HG02678 (cell line): ENCODE measurements around the gene CHST11.
A peak's percentile ranks its signal among the peaks of the same experiment; 100 is the strongest.
"Not testable (repeated sequence)": the region's sequence is repeated elsewhere in the genome, so short reads cannot be mapped to it uniquely, and the experiment has no call there.

Source experiments
- ATAC-seq: cut with Tn5 transposase; IDR thresholded peaks from one replicate; pipeline ENCODE4 v1.9.1; 2021; ENCODE audit warnings: mild to moderate bottlenecking, moderate library complexity; ENCODE audit not compliant: unreplicated experiment

CHST11 gene

DNA sequence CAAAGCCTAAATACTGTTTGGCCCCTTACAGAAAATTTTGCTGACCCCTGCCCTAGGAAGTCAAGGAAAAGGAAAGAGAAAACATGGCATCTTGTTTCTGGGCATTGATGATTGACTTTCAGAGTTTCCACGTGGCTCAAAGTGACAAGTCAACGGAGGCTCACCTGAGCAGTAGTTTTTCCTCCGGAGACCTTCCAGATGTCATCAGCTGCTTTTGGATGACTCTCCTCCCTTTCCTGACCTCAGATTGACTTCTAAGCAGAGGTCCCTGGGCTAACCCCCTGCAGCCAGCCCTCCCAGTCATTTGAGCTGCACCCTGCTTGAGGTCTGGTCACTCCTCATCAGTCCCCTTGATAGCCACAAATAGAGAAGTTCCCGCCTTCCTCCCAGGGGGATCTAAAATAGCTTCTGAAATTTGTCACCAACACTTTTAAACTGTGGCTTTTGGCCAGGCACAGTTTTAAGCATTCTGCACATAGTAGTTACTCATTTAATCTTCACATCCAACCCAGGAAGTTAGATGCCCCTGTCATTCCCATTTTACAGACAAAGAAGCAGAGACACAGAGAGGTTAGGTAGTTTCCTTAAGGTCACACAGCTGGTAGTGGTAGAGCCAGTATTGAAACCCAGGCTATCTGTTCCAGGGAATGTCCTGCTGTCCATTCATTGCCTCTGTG lies 143.4 kb downstream of the CHST11 start:
- peak; percentile 33 for ATAC-seq

- no peak for ATAC-seq
Observed at GRCh38 chr12:104600790-104601739, 144.3 kb downstream of the CHST11 start.

GRCh38 chr12:104602406-104602805 lies 145.7 kb downstream of the CHST11 start:
- ATAC-seq, result no peak

- no peak for ATAC-seq
Observed at GRCh38 chr12:104602896-104603295, 146.1 kb downstream of the CHST11 start.

DNA sequence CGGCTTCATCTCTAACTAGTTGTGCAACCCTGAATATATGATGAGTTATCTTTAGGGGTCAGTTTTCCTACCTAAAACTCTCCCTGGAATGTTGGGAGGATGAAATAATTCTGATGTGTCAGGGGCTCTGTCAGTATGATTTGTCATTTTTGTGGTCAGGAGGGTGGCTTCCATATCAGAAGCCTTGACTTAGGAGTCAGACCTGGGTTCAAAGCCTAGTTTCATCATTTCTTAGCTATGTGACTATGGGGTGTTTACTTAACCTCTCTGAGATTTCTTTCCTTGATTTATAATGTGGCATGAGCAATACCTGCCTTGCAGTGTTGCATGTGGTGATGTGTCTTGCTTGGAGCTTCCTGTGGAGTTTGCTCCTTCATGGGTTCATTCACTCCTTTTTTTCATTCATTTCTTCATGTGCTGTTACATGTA lies 146.8 kb downstream of the CHST11 start:
- ATAC-seq, result no peak

GRCh38 chr12:104604070-104604994 lies 147.6 kb downstream of the CHST11 start:
- peak; percentile 75 for ATAC-seq

GRCh38 chr12:104604995-104605675 lies 148.4 kb downstream of the CHST11 start:
- no peak for ATAC-seq

GRCh38 chr12:104605685-104606084 lies 148.9 kb downstream of the CHST11 start:
- ATAC-seq, result no peak

- ATAC-seq, result no peak
Observed at GRCh38 chr12:104608998-104609397, 152.2 kb downstream of the CHST11 start.

DNA sequence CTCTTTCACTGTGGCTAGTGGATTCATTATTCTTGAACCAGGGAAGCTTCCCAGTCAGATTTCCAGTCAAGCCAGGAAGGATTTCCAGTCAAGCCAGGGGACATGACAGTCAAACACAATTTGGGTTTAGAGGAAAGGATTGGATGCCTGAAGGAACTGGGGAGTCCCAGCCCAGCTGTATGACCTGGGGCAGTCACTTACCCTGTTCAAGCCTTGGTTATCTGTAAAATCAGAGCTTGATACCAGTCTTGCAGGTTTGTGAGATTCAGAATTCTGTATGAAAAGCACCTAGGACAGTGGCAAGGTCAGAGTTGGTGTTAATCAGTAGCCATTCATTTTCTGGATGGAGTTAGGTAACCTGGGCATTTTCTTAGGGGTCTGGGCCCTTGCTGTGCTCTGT lies 152.7 kb downstream of the CHST11 start:
- ATAC-seq, result no peak

- ATAC-seq, result no peak
Observed at GRCh38 chr12:104610513-104611235, 153.9 kb downstream of the CHST11 start.

- ATAC-seq, result no peak
Observed at GRCh38 chr12:104611671-104612070, 154.9 kb downstream of the CHST11 start.

GRCh38 chr12:104613372-104613771 lies 156.6 kb downstream of the CHST11 start:
- not testable (repeated sequence) for ATAC-seq

- ATAC-seq, result no peak
Observed at GRCh38 chr12:104615048-104615561, 158.4 kb downstream of the CHST11 start.

GRCh38 chr12:104618691-104619090 lies 161.9 kb downstream of the CHST11 start:
- ATAC-seq, result no peak

GRCh38 chr12:104619305-104619704 lies 162.6 kb downstream of the CHST11 start:
- ATAC-seq, result no peak

GRCh38 chr12:104620837-104621531 lies 164.2 kb downstream of the CHST11 start:
- ATAC-seq, result no peak

DNA sequence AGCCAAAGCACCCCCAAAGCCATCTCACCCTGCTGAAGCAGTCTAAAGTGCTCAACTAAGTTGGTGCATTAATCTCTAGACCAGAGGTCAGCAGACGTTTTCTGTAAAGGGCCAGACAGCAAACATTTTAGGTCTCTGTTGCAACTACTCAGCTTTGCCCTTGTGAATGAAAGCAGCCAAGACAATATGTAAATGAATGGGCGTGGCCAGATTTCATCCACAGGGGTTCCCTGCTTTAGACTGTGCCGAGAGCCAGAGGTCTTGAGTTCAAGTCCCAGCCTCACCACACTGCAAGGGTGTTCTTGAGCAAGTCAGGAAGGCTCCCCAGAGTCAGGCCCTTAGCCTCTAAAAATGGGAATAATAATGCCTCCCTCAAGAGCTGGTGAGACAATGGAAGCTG lies 166.2 kb downstream of the CHST11 start:
- ATAC-seq, result no peak

DNA sequence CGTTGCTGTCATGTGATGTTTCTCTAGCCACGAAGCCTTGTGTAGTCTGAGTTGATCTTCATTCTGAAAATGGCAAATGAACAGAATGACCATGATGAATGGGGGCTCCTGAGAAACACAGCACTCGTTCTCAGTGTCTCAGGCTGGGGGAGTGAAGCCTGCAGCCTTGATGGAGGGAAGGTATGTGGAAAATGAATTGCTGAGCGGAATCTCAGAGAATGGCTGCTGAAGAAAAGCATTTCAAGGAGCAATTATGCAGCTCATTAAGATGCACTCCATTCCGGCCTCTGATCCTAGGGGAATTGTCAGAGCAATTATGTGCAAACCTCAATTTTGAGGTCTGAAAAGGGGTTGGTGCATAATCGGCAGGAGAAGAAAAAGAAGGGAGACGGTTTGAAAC lies 167.1 kb downstream of the CHST11 start:
- no peak for ATAC-seq
